SJCRH30 (cell line): ENCODE results near the gene IQGAP2. TPM values are rescaled to one million over a fixed set of nuclear protein-coding genes. Genes with fewer than 3 reads are reported as not detected.

Source experiments
- DNase-seq, 2 experiments: peaks; one replicate each; pipeline ENCODE4 v3.0.0-alpha.2; 2015 to 2020
- H3K27ac ChIP-seq: fragments of 250-450 bp; sonication (Bioruptor Pico); 2 replicates; pipeline ENCODE4 v1.5.1; 2020; ENCODE audit warnings: mild to moderate bottlenecking, moderate library complexity
- H3K27me3 ChIP-seq: fragments of 250-450 bp; sonication (Bioruptor Pico); 2 replicates; pipeline ENCODE4 v1.5.1; 2020; ENCODE audit warnings: mild to moderate bottlenecking, moderate library complexity
- H3K36me3 ChIP-seq: fragments of 250-450 bp; sonication (Bioruptor Pico); 2 replicates; pipeline ENCODE4 v1.5.1; 2020; ENCODE audit warnings: mild to moderate bottlenecking, moderate library complexity
- H3K4me1 ChIP-seq: fragments of 250-450 bp; sonication (Bioruptor Pico); 2 replicates; pipeline ENCODE4 v1.5.1; 2020; ENCODE audit warnings: mild to moderate bottlenecking, moderate library complexity
- H3K4me3 ChIP-seq: fragments of 250-450 bp; sonication (Bioruptor Pico); 2 replicates; pipeline ENCODE4 v1.5.1; 2020; ENCODE audit warnings: mild to moderate bottlenecking, moderate library complexity
- H3K9me3 ChIP-seq: fragments of 250-450 bp; sonication (Bioruptor Pico); replicated peaks from 2 replicates; pipeline ENCODE4 v1.5.1; 2020; ENCODE audit warnings: mild to moderate bottlenecking, moderate library complexity
- total RNA-seq: library from RNA; depleted of rRNA; stranded (reverse); fragments of >200 nt; shearing (Covaris generic); gene quantifications from 2 replicates; pipeline ENCODE4 v1.2.3, GENCODE V29; 2014

Gene IQGAP2
- total RNA-seq, 1 experiment from 2014 or later = 11.4 TPM

DNA sequence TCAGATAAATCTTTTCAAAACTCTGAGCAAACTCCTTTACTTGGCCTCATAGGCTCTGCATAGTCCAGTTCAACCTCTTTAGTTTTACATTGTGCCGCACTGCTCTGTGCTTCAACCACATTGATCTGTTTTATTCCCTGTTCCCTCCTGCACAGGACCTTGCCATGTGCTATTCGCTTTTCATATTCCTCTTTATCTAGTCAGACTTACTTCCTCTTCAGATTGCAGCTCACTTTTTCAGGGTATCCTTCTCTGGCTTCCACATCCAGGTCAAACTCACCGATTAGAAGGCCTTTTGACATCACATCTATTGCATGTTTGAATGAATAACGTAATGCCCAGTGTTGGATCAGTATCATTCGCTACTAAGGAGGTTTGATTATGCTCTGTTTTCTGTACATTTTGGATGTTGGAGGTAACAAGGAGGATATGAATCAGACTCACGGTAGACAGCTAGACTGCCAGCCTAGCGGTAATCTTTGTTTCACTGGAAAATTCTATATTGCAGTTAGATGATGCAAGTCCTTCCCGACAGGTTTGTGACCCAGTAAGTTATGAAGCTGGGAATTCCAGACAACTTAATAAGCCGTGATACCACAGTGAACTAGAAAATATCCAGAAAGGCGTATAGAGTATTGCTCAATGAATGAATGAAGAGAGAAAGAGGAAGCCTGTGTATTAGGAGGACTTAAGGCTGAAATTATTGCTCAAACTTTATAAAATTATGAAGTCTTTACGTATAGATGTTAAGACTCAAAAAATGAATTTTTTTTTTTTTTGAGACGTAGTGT is 65.7 kb downstream of the IQGAP2 start:
- Histone ChIP-seq H3K27me3 (no peaks in the 10 kb centered on the region), H3K4me3 (no peak overlapping the region), H3K9me3 (no peaks in the 10 kb centered on the region), H3K4me1 (no peaks in the 10 kb centered on the region), H3K36me3 (no peaks in the 10 kb centered on the region), H3K27ac (no peak overlapping the region)
- no peak for DNase-seq

DNA sequence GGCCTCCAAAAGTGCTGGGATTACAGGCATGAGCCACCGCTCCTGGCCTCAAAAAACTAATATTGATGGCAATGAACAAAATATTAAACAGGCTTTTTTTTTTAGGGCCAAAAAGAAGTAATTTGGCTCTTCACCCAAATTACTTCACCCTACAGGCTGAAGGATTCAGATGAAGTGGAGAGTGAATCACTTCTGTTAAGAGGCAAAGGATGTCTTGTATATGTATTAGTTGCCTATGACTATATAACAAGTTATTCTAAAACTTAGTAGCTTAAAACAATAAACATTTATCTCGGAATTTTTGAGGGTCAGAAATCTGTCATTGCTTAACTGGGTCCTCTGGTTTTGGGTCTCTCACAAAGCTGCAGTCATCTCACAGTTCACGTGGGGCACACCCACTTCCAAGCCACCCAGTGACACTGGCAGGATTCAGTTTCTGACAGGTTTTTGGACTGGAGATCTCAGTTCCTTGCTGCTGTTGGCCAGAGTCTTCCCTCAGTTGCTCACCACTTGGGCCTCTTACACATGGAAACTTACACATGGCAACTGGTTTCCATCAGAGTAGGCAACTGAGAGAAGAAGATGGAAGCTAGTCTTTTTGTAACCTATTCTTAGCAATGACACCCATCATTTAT is 66.7 kb downstream of the IQGAP2 start:
- no peak overlapping the region for H3K4me3 ChIP-seq
- no peaks in the 10 kb centered on the region for H3K4me1 ChIP-seq
- H3K27me3 ChIP-seq = no peaks in the 10 kb centered on the region
- no peak for DNase-seq
- H3K9me3 ChIP-seq = no peaks in the 10 kb centered on the region
- H3K36me3 ChIP-seq = no peaks in the 10 kb centered on the region
- no peak overlapping the region for H3K27ac ChIP-seq

DNA sequence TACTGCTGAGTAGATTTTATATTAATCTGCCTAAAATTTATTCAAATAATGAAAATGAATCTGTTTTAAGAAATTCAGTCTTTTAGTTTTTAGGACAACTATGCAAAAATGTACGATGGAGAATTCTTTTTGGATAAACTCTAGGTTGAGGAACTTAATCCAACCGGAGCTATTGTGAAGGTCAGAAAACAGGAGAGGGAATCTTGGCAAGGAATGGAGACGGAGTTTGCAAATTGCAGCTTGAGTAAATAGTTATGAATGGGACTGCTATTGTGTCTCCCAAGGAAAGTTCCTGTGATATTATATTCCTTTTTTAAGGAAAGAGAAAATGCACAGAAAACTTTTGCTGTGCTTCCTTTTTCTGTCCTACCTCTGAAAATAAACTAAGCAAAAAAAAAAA is 67.9 kb downstream of the IQGAP2 start:
- no peaks in the 10 kb centered on the region for H3K9me3 ChIP-seq
- H3K27me3 ChIP-seq = no peaks in the 10 kb centered on the region
- no peaks in the 10 kb centered on the region for H3K4me1 ChIP-seq
- DNase-seq = no peak
- no peak overlapping the region for H3K27ac ChIP-seq
- no peak overlapping the region for H3K4me3 ChIP-seq
- no peaks in the 10 kb centered on the region for H3K36me3 ChIP-seq

DNA sequence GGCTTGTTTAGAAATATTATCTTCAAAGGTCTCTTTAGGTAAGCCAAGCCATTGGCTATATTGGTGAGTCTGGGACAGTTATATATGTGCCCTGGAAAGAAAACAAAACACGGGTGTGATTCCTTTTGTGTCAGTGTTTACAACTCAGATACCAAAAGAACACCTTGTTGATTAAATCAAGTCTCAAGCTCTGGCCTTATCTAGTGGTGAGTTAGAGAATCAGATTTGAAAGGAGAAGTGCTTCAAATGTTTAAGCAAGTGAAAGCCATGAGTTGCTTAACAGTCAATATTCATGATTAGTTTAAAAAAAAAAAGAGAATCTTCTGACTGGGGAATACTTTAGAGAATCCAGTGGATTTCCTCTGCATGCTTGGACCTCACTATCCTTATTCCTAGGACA is 68.3 kb downstream of the IQGAP2 start:
- Histone ChIP-seq H3K27ac (no peak overlapping the region), H3K27me3 (no peaks in the 10 kb centered on the region), H3K4me1 (no peaks in the 10 kb centered on the region), H3K36me3 (no peaks in the 10 kb centered on the region), H3K9me3 (no peaks in the 10 kb centered on the region), H3K4me3 (no peak overlapping the region)
- no peak for DNase-seq

DNA sequence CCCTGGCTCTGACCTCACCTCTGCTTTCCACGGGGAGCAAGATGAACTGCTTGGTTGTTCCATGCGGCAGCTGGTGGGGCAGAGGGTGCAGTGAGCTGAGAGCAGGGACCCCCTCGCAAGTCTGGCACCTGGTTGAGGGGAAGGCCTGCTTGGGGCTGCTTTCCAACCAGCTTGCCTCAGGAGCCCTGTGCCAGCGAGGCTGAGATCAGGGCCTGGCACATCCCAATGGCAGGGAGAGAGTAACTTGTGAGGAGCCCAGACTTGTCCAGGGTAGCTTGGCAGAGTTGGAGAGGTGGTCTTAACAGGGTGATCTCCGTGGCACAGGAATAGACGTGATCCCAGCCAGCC is 68.9 kb downstream of the IQGAP2 start:
- no peaks in the 10 kb centered on the region for H3K4me1 ChIP-seq
- H3K4me3 ChIP-seq = no peak overlapping the region
- no peaks in the 10 kb centered on the region for H3K27me3 ChIP-seq
- no peak for DNase-seq
- H3K36me3 ChIP-seq = no peaks in the 10 kb centered on the region
- H3K27ac ChIP-seq = no peak overlapping the region
- H3K9me3 ChIP-seq = no peaks in the 10 kb centered on the region

DNA sequence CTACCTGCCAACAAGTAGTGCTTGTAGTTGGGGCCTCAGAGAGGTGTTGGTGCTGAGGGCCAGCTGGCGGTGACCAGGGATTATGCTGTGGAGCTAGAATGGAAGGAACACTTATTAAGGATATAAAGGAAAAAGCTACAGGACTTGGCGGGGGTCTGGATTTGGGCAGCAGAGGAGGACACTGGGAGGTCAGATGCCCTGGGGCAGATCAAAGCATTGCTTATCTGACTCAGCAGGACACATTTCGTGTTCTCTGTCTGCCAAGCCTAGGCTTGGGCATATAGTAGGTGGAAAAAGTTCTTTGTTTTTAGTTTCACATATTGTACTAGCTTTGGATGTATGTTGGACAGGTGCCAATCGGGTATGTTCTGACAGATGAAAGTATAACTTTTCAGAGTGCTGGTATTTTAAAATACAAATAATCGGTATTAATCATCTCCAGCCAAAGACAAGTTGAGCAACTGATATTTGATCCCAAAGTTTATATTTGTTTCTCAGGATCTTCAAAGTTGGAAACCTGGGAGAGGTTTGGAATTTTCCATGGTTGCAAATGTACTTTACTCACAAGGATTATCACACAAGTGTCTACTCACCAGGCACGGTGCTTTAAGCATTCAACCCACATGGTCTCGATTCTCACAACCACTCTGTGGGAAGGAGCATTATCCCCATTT is 69.4 kb downstream of the IQGAP2 start:
- Histone ChIP-seq H3K9me3 (no peaks in the 10 kb centered on the region), H3K4me3 (no peak overlapping the region), H3K4me1 (no peaks in the 10 kb centered on the region), H3K27me3 (no peaks in the 10 kb centered on the region), H3K27ac (no peak overlapping the region), H3K36me3 (no peaks in the 10 kb centered on the region)
- DNase-seq = no peak

DNA sequence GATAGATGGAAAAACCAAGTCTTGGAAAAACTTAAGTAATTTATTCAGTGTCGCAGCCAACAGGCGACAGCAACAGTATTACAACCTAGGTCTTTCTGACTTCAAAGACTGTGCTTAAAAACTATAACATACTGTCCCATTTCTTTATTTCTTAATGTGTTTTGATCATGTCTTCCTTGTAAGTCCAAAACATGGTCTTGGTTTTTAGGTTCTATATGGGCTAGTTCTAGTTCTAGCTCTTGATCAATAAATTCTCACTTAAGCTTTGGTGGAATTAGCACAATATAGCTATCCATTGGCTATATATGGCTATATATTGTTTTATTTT is 69.9 kb downstream of the IQGAP2 start:
- H3K4me1 ChIP-seq = no peaks in the 10 kb centered on the region
- H3K4me3 ChIP-seq = no peak overlapping the region
- H3K27me3 ChIP-seq = no peaks in the 10 kb centered on the region
- no peak overlapping the region for H3K27ac ChIP-seq
- no peak for DNase-seq
- no peaks in the 10 kb centered on the region for H3K36me3 ChIP-seq
- H3K9me3 ChIP-seq = no peaks in the 10 kb centered on the region

DNA sequence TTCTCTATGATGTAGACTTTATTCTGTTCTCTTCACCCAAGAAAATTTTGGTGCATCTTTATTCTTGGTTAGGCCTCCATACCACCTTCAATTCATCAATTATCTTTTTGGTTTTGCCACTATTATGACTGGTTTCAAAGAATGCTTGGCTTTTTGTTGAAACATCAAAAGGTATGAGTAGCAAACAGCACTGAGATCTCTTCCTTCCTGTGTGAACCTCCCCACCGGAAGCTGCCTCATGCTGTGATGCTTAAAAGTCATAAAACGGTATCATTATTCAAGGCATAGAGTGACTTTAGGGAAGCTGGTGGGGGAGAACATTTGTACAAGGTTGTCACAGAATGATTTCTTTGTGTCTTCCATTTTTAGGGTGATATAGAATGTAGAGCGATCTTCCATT is 70.6 kb downstream of the IQGAP2 start:
- DNase-seq = no peak
- Histone ChIP-seq H3K4me3 (no peak overlapping the region), H3K27me3 (no peaks in the 10 kb centered on the region), H3K36me3 (no peaks in the 10 kb centered on the region), H3K27ac (no peak overlapping the region), H3K4me1 (no peaks in the 10 kb centered on the region), H3K9me3 (no peaks in the 10 kb centered on the region)

DNA sequence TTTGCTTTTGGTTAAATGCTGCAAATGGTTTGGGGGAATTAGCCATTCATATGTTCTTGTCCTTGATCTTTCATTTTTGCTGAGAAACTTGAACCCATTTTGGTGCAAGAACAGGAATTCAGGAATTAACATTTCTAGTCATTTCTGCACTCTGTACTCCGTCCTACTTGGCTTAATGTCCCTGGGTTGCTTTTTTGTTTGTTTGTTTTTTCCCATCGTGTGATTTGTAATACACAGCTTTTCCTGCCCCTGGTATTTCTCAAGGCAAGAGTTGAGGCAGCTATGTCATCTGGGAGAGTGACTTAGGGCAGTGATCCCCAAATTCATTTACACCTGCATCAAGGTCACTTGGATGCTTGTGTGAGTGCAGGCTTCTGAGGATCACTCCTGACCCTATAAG is 71.3 kb downstream of the IQGAP2 start:
- Histone ChIP-seq H3K36me3 (no peaks in the 10 kb centered on the region), H3K9me3 (no peaks in the 10 kb centered on the region), H3K4me1 (no peaks in the 10 kb centered on the region), H3K27me3 (no peaks in the 10 kb centered on the region), H3K27ac (no peak overlapping the region), H3K4me3 (no peak overlapping the region)
- DNase-seq = no peak

DNA sequence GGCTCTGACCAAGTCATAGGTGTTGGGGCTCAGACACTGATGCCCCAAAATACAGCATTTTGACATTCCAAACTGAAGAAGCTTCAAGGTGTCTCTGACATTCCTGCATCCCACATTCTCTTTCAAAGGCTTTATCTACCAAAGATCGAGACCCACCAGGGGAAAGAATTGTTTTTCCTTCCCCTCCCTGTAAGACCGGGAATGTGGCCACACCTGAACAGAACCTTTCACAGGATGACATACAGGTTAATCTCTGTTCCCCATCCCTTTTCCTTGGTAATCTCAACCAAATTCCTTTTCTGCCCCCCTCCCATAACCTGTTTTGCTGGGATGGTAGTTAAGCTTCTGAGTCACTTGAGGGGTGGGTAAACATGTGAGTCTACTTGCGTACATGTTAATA is 72.3 kb downstream of the IQGAP2 start:
- Histone ChIP-seq H3K27ac (no peak overlapping the region), H3K4me1 (no peaks in the 10 kb centered on the region), H3K36me3 (no peaks in the 10 kb centered on the region), H3K9me3 (no peaks in the 10 kb centered on the region), H3K27me3 (no peaks in the 10 kb centered on the region), H3K4me3 (no peak overlapping the region)
- DNase-seq = no peak

DNA sequence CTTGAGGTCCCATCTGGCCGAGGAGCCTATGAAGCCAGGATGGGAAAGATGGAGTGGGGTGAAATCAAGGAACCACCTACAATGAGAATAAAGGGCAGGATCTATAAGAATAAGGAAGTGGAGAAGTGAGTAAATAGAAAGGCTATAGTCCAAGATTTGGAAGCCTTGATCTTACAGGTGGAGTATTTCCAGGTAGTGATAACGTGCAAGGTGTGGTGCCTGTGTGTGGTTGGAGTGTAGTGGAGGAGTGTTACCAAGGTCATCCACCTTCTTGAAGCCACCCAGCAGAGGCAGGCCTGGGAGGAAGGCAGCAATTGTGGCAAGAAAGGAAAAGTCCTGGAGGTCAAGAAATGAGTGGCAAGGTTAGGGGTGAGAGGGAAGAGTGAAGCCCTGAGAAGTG is 72.9 kb downstream of the IQGAP2 start:
- no peak overlapping the region for H3K4me3 ChIP-seq
- H3K4me1 ChIP-seq = no peaks in the 10 kb centered on the region
- H3K36me3 ChIP-seq = no peaks in the 10 kb centered on the region
- no peaks in the 10 kb centered on the region for H3K9me3 ChIP-seq
- DNase-seq = no peak
- H3K27ac ChIP-seq = no peak overlapping the region
- no peaks in the 10 kb centered on the region for H3K27me3 ChIP-seq

DNA sequence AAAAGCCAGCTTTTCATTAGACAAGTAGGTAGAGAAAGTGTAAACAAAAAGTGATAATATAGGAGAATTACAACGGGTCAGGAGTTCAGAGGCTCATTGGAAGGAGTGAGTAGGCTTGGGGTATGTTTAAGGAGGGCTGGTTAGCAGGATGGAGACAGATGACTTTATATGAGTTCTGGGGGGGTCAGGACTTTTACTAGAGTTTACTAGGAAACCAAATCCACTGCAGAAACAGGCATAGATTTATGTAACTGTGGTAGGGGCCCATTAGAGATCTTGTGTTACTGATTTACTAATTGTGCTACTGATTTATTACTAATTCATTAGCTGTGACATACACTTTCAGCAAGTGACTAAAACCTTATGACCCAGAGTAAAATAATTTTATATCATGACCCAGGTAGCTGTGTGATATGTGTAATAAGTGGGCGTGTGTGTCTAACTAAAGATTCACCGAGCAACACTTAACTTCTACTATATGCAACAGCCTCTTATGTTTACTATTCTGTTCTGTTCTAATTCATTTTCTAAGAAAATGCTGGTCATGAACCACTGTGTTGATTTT is 73.5 kb downstream of the IQGAP2 start:
- no peaks in the 10 kb centered on the region for H3K9me3 ChIP-seq

DNA sequence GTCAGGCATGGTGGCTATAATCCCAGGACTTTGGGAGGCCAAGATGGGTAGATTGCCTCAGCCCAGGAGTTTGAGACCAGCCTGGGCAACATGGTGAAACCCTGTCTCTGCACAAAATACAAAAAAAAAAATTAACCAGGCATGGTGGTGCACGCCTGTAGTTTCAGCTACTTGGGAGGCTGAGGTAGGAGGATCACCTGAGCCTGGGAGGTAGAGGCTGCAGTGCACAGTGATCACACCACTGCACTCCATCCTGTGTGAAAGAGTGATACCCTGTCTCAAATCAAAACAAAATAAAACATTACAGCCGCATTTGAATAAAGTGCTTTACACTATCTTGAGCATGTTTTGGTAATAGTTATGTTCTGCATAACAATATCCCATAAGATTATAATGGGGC is 74.0 kb downstream of the IQGAP2 start:
- no peaks in the 10 kb centered on the region for H3K27me3 ChIP-seq
- H3K4me3 ChIP-seq = no peak overlapping the region
- no peaks in the 10 kb centered on the region for H3K4me1 ChIP-seq
- no peak for DNase-seq
- H3K27ac ChIP-seq = no peak overlapping the region
- H3K9me3 ChIP-seq = no peaks in the 10 kb centered on the region
- no peaks in the 10 kb centered on the region for H3K36me3 ChIP-seq

More for the DNA sequence above, 73.5 kb downstream of the IQGAP2 start:
- no peaks in the 10 kb centered on the region for H3K36me3 ChIP-seq
- DNase-seq = no peak
- H3K4me1 ChIP-seq = no peaks in the 10 kb centered on the region
- no peaks in the 10 kb centered on the region for H3K27me3 ChIP-seq
- no peak overlapping the region for H3K4me3 ChIP-seq
- H3K27ac ChIP-seq = no peak overlapping the region

DNA sequence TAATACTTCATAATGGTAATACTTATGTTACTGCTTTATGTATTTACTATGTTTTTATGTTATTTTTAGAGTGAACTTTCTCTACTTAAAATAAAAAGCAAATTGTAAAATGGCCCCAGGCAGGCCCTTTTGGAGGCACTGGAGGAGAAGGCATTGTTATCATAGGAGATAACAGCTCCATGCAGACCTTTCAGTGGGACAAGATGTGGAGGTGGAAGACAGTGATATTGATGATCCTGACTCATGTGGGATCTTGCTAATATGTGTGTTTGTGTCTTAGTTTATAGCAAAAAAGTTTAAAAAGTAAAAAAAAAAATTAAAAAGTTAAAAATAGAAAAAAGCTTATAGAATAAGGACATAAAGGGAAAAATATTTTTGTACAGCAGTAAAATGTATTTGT is 74.5 kb downstream of the IQGAP2 start:
- no peaks in the 10 kb centered on the region for H3K4me1 ChIP-seq
- H3K27me3 ChIP-seq = no peaks in the 10 kb centered on the region
- no peak for DNase-seq
- no peaks in the 10 kb centered on the region for H3K36me3 ChIP-seq
- no peaks in the 10 kb centered on the region for H3K9me3 ChIP-seq
- H3K4me3 ChIP-seq = no peak overlapping the region
- H3K27ac ChIP-seq = no peak overlapping the region

DNA sequence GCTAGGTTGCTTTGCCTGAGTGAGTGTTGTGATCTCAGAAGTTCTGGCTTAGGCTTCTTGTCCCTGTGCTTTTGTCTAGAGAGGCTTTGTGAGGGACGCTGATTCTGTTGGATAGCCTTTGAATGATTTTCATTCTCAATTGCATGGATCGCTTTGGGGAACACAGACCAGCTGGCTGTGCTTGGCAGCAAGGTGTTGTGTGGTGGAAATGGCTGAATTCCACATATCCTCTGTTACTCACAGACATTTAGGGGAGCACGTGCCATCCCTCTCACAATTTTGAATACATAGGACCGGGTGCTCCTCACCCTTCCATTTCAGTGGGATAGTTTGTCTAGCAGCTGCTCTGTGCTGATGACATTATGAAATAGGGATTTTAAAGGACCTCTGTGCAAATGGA is 76.2 kb downstream of the IQGAP2 start:
- Histone ChIP-seq H3K36me3 (no peaks in the 10 kb centered on the region), H3K27me3 (no peaks in the 10 kb centered on the region), H3K9me3 (no peaks in the 10 kb centered on the region), H3K4me3 (no peak overlapping the region), H3K4me1 (no peaks in the 10 kb centered on the region), H3K27ac (no peak overlapping the region)
- DNase-seq = no peak
